ENCODE data around the gene ZAR1.

DNA sequence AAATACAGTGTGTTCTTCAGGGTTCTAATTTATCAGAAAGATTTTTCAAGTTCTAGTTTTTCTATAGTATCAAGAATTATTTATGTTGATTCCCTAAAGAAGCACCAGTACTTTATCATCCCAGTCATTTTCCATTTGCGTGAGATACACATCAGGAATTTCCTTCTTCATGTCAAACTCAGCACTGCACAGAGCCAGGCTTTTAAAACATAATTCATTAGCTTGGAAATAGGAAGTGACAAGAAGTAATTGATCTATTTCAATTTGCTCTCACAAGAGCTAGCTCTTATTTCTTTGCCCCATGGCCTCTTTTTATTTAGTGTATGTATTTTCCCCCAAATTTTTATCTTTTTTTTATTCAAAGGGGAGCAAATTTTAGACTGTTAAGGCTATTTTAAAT, 19.9 kb upstream of the ZAR1 start:
- TF ChIP-seq, protein P1, sequence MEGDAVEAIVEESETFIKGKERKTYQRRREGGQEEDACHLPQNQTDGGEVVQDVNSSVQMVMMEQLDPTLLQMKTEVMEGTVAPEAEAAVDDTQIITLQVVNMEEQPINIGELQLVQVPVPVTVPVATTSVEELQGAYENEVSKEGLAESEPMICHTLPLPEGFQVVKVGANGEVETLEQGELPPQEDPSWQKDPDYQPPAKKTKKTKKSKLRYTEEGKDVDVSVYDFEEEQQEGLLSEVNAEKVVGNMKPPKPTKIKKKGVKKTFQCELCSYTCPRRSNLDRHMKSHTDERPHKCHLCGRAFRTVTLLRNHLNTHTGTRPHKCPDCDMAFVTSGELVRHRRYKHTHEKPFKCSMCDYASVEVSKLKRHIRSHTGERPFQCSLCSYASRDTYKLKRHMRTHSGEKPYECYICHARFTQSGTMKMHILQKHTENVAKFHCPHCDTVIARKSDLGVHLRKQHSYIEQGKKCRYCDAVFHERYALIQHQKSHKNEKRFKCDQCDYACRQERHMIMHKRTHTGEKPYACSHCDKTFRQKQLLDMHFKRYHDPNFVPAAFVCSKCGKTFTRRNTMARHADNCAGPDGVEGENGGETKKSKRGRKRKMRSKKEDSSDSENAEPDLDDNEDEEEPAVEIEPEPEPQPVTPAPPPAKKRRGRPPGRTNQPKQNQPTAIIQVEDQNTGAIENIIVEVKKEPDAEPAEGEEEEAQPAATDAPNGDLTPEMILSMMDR (IDR thresholded peaks at IDR 0.05; ENCODE audit: insufficient read depth, low read depth, low read length) = no peak
- no peak for TF ChIP-seq EZH2 (IDR thresholded peaks at IDR 0.05; ENCODE audit: insufficient read depth, low read length)

All from astrocyte (in vitro differentiated cells and primary cell).